IMR-90 (cell line): ENCODE measurements around the gene UBASH3A. TPM values are rescaled to one million over a fixed set of nuclear protein-coding genes. Genes with fewer than 3 reads are reported as not detected.

Experiments
- ATAC-seq: fragments of 200-7000 bp; cut with Tn5 transposase; 2 replicates; pipeline ENCODE4 v1.9.1; 2020; ENCODE audit warnings: low read depth, mild to moderate bottlenecking, moderate library complexity
- BruUV-seq: library from RNA; stranded (reverse); fragments of 400-500 nt; replicated peaks from 2 replicates; lab custom pipeline; 2021; lab: Mats Ljungman, UMichigan
- CTCF ChIA-PET: fragments of 300-600 bp; formaldehyde crosslinking; extraction: SDS; loops from one replicate; lab custom pipeline; 2021; ENCODE audit warnings: antibody characterized with exemption; lab: Yijun Ruan, JAX
- POLR2A ChIA-PET: fragments of 300-600 bp; sonication (Branson Sonifier 250); formaldehyde crosslinking; loops from one replicate; lab custom pipeline; 2022; ENCODE audit warnings: antibody characterized with exemption; ENCODE audit not compliant: unreplicated experiment; lab: Charles Lee
- DNase-seq: peaks from one replicate; pipeline ENCODE4 v3.0.0; 2013
- H2AFZ ChIP-seq: replicated peaks from 2 replicates; pipeline ENCODE3; 2013; ENCODE audit warnings: low read length, mild to moderate bottlenecking; ENCODE audit not compliant: poor library complexity
- H2AK5ac ChIP-seq: 2 replicates; pipeline ENCODE4 v1.6.1; 2013; ENCODE audit warnings: low read depth, low read length, inconsistent platforms
- H2AK9ac ChIP-seq: replicated peaks from 2 replicates; pipeline ENCODE3; 2013; ENCODE audit warnings: mild to moderate bottlenecking, low read depth, low read length, moderate library complexity; ENCODE audit not compliant: poor library complexity
- H2BK120ac ChIP-seq: 2 replicates; pipeline ENCODE4 v1.6.1; 2013; ENCODE audit warnings: low read depth, low read length, inconsistent platforms
- H2BK15ac ChIP-seq: 3 replicates; pipeline ENCODE4 v1.6.1; 2013; ENCODE audit warnings: low read depth, low read length, inconsistent platforms
- H2BK20ac ChIP-seq: 2 replicates; pipeline ENCODE4 v1.6.1; 2013; ENCODE audit warnings: low read depth, mild to moderate bottlenecking, inconsistent platforms, low read length, moderate library complexity
- H2BK5ac ChIP-seq: 2 replicates; pipeline ENCODE4 v1.6.1; 2013; ENCODE audit warnings: mild to moderate bottlenecking, low read depth, low read length, inconsistent platforms; ENCODE audit not compliant: poor library complexity, severe bottlenecking
- H3K14ac ChIP-seq: replicated peaks from 2 replicates; pipeline ENCODE4 v1.6.1; 2013; ENCODE audit warnings: low read depth, low read length, inconsistent platforms
- H3K18ac ChIP-seq: 2 replicates; pipeline ENCODE4 v1.6.1; 2013; ENCODE audit warnings: low read depth, low read length, control low read depth
- H3K23ac ChIP-seq: 2 replicates; pipeline ENCODE4 v1.6.1; 2013; ENCODE audit warnings: low read depth, low read length, inconsistent platforms
- H3K27ac ChIP-seq: 2 replicates; pipeline ENCODE4 v1.5.1; 2013; ENCODE audit warnings: mild to moderate bottlenecking, control low read depth, low read length; ENCODE audit not compliant: insufficient read depth
- H3K27me3 ChIP-seq: 2 replicates; pipeline ENCODE4 v1.6.1; 2013; ENCODE audit warnings: low read length; ENCODE audit not compliant: control insufficient read depth, insufficient read depth
- H3K36me3 ChIP-seq: 2 replicates; pipeline ENCODE4 v1.6.1; 2013; ENCODE audit warnings: low read length, mixed read lengths; ENCODE audit not compliant: control insufficient read depth, insufficient read depth
- H3K4ac ChIP-seq: 2 replicates; pipeline ENCODE4 v1.6.1; 2013; ENCODE audit warnings: low read depth, low read length, inconsistent platforms
- H3K4me1 ChIP-seq: 2 replicates; pipeline ENCODE4 v1.6.1; 2013; ENCODE audit warnings: low read length, mixed read lengths; ENCODE audit not compliant: control insufficient read depth, insufficient read depth
- H3K4me2 ChIP-seq: 2 replicates; pipeline ENCODE4 v1.6.1; 2013; ENCODE audit warnings: low read depth, mild to moderate bottlenecking, control low read depth, low read length, moderate library complexity
- H3K4me3 ChIP-seq: 2 replicates; pipeline ENCODE4 v1.5.1; 2013; ENCODE audit warnings: low read depth, mild to moderate bottlenecking, control low read depth, low read length, moderate library complexity; ENCODE audit not compliant: insufficient read depth
- H3K56ac ChIP-seq: 2 replicates; pipeline ENCODE4 v1.6.1; 2013; ENCODE audit warnings: low read length, inconsistent platforms; ENCODE audit not compliant: insufficient read depth; ENCODE audit errors: extremely low read depth
- H3K79me1 ChIP-seq, 2 experiments: 2 replicates each; pipeline ENCODE4 v1.6.1; 2013; ENCODE audit warnings: low read length in 2 of 2, inconsistent platforms in 1 of 2, low read depth in 1 of 2
- H3K9ac ChIP-seq: 2 replicates; pipeline ENCODE4 v1.6.1; 2013; ENCODE audit warnings: low read depth, low read length, control low read depth
- H3K9me1 ChIP-seq: 2 replicates; pipeline ENCODE4 v1.6.1; 2013; ENCODE audit warnings: low read length, inconsistent platforms; ENCODE audit not compliant: insufficient read depth
- H3K9me3 ChIP-seq: 2 replicates; pipeline ENCODE4 v1.6.1; 2013; ENCODE audit warnings: low read length; ENCODE audit not compliant: control insufficient read depth, insufficient read depth
- H4K20me1 ChIP-seq: 2 replicates; pipeline ENCODE4 v1.6.1; 2013; ENCODE audit warnings: low read length, inconsistent platforms; ENCODE audit not compliant: insufficient read depth
- H4K5ac ChIP-seq: 2 replicates; pipeline ENCODE4 v1.6.1; 2013; ENCODE audit warnings: mild to moderate bottlenecking, low read depth, low read length, control low read depth
- H4K8ac ChIP-seq, 2 experiments: 2 replicates each; pipeline ENCODE4 v1.6.1; 2013; ENCODE audit warnings: low read depth in 2 of 2, low read length in 2 of 2, control low read depth in 1 of 2, inconsistent platforms in 1 of 2
- H4K91ac ChIP-seq: 2 replicates; pipeline ENCODE4 v1.6.1; 2013; ENCODE audit warnings: low read depth, low read length, inconsistent platforms; ENCODE audit not compliant: insufficient read depth
- CEBPB ChIP-seq: IDR thresholded peaks from 2 replicates; pipeline ENCODE4 v1.6.1; 2012; ENCODE audit warnings: low read depth, low read length, improper control_type of control experiment
- MAZ ChIP-seq: IDR thresholded peaks from 2 replicates; pipeline ENCODE4 v1.6.1; 2012; ENCODE audit warnings: low read depth, mild to moderate bottlenecking, low read length, improper control_type of control experiment, moderate library complexity, borderline replicate concordance
- RCOR1 ChIP-seq: IDR thresholded peaks from 2 replicates; pipeline ENCODE4 v1.6.1; 2012; ENCODE audit warnings: mild to moderate bottlenecking, low read length, improper control_type of control experiment; ENCODE audit not compliant: insufficient replicate concordance
- RFX5 ChIP-seq: IDR thresholded peaks from 2 replicates; pipeline ENCODE4 v1.8.0; 2012; ENCODE audit warnings: low read depth, mild to moderate bottlenecking, low read length, moderate library complexity
- WGBS, 2 experiments: methylation state at CpG; one replicate each; pipeline versions ENCODE4 v1.1.5 to v1.1.7; 2013; ENCODE audit warnings: missing lambda C conversion rate in 2 of 2; ENCODE audit not compliant: insufficient read length in 1 of 2; ENCODE audit errors: extremely low coverage in 2 of 2; 5-methylcytosine and 5-hydroxymethylcytosine counted together
- dilution Hi-C: fragments of 300-500 bp; cut with HindIII; formaldehyde crosslinking; loops from one replicate; pipeline ENCODE4 v1.14.3; 2018; ENCODE audit warnings: low sequenced_read_pairs; ENCODE audit not compliant: unreplicated experiment
- in situ Hi-C: fragments of 300-500 bp; cut with MboI; formaldehyde crosslinking; loops from 3 replicates; pipeline ENCODE4 v1.14.3; 2019; ENCODE audit warnings: low sequenced_read_pairs, inconsistent platforms, mixed read lengths
- intact Hi-C: fragments of 100-400 bp; cut with micrococcal nuclease; formaldehyde crosslinking; loops from 2 replicates; pipeline ENCODE4 v1.10.0; 2022
- polyA plus RNA-seq, 3 experiments: library from polyadenylated mRNA; depleted of rRNA; stranded (reverse); fragments of >200 nt; gene quantifications; 2 replicates each; pipeline ENCODE4 v1.2.3, GENCODE V29; 2012; ENCODE audit warnings: low replicate concordance in 1 of 3
- total RNA-seq: library from RNA; depleted of rRNA; stranded (reverse); fragments of >200 nt; gene quantifications from 2 replicates; pipeline ENCODE4 v1.2.3, GENCODE V29; 2012
- TF ChIP-seq, protein P1 (sequence below): conservative IDR thresholded peaks from 2 replicates; pipeline ENCODE4 v1.5.1; 2012; ENCODE audit warnings: mild to moderate bottlenecking, low read depth, low read length, improper control_type of control experiment
- TF ChIP-seq, protein P2 (sequence below): fragments of 150-350 bp; IDR thresholded peaks from 2 replicates; pipeline ENCODE4 v1.6.1; 2017; ENCODE audit warnings: mild to moderate bottlenecking, antibody characterized with exemption, low read length, low read depth

Gene UBASH3A
- total and polyA plus RNA-seq, 2 of the 4 experiments (the other 2 are of a cell fraction), result not detected

DNA sequence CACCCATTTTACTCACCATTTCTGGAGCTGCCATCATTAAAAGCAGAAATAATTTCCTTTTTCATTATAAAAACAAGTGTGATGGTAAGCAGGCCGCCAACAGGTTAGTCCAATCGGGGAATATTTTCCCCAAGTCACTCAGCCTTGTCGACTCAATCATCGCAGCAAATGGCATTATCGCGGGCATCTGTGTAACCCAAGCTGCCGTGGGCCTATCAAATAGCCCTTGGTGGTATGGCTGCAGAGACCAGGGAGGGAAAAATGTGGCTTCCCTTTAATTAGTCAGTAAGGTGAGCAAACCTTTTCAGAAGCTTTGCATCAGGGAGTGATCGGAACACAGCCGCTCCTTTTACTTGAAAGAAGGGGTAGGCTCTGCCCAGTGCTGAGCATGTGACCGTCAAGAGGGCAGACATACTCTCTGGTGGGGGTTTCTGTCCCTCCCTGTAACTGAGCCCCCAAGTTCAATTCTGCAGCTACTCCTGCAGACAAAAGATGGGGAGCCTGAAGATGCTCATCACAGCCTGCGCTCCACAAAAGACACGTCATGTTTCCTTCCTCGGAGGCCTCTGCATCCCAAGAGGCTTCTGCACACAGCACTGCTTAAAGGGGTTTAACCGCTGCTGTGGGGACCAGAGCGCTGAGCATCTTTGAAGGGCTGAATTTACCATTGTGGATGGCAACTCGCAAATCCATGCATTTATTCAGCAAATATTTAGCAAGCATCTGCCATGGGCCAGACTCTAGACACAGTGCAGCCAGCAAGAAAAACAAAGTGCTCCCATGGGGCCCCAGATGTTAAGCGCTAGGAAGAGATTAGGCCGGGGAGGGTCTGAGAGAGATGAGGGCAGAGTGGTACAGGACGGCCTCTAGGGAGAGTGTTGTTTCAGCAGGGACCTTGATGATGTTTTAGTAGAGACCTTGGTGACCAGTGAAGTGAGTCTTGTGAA is 6.6 kb upstream of the UBASH3A start:
- CTCF ChIA-PET, result no interaction called here
- intact Hi-C loops, result no loop called here

More for the DNA sequence above, 6.6 kb upstream of the UBASH3A start:
- no peaks in the 10 kb centered on the region for H3K9me3 ChIP-seq
- H2BK5ac ChIP-seq, result no peak overlapping the region
- no peak overlapping the region for H2BK120ac ChIP-seq
- in situ Hi-C loops, result no loop called here
- no peak overlapping the region for H3K56ac ChIP-seq
- BruUV-seq, result no TSS peak
- TF ChIP-seq, protein P1, sequence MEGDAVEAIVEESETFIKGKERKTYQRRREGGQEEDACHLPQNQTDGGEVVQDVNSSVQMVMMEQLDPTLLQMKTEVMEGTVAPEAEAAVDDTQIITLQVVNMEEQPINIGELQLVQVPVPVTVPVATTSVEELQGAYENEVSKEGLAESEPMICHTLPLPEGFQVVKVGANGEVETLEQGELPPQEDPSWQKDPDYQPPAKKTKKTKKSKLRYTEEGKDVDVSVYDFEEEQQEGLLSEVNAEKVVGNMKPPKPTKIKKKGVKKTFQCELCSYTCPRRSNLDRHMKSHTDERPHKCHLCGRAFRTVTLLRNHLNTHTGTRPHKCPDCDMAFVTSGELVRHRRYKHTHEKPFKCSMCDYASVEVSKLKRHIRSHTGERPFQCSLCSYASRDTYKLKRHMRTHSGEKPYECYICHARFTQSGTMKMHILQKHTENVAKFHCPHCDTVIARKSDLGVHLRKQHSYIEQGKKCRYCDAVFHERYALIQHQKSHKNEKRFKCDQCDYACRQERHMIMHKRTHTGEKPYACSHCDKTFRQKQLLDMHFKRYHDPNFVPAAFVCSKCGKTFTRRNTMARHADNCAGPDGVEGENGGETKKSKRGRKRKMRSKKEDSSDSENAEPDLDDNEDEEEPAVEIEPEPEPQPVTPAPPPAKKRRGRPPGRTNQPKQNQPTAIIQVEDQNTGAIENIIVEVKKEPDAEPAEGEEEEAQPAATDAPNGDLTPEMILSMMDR, result no peak
- no peak for TF ChIP-seq MAZ
- no peak for TF ChIP-seq RFX5
- TF ChIP-seq CEBPB, result no peak
- TF ChIP-seq, protein P2, sequence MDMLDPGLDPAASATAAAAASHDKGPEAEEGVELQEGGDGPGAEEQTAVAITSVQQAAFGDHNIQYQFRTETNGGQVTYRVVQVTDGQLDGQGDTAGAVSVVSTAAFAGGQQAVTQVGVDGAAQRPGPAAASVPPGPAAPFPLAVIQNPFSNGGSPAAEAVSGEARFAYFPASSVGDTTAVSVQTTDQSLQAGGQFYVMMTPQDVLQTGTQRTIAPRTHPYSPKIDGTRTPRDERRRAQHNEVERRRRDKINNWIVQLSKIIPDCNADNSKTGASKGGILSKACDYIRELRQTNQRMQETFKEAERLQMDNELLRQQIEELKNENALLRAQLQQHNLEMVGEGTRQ, result no peak
- TF ChIP-seq RCOR1, result no peak
- no peak overlapping the region for H3K4ac ChIP-seq
- no peaks in the 10 kb centered on the region for H3K9me1 ChIP-seq
- H3K4me3 ChIP-seq, result no peak overlapping the region
- no peaks in the 10 kb centered on the region for H3K4me1 ChIP-seq
- H2AK5ac ChIP-seq, result no peak overlapping the region
- H2AK9ac ChIP-seq, result no peak overlapping the region
- H3K14ac ChIP-seq, result no peak overlapping the region
- H3K18ac ChIP-seq, result no peak overlapping the region
- H3K36me3 ChIP-seq, result no peaks in the 10 kb centered on the region
- no peak overlapping the region for H3K23ac ChIP-seq
- no peak overlapping the region for H3K27ac ChIP-seq
- no peak overlapping the region for H4K5ac ChIP-seq
- H3K9ac ChIP-seq, result no peak overlapping the region
- H4K20me1 ChIP-seq, result no peaks in the 10 kb centered on the region
- H3K27me3 ChIP-seq, result peaks cover 16% of the 10 kb centered on the region
- no peak overlapping the region for H2AFZ ChIP-seq
- H2BK15ac ChIP-seq, result no peak overlapping the region
- no peak overlapping the region for H3K4me2 ChIP-seq
- H4K91ac ChIP-seq, result no peak overlapping the region
- dilution Hi-C loops, result no loop called here
- 74% methylated on average over 12 of the region's 19 CpGs; no CpG with 5 or more reads in 1 of the 2 experiments for WGBS, 2 experiments
- no peak for DNase-seq
- H4K8ac ChIP-seq, result no peak overlapping the region
- POLR2A ChIA-PET, result no interaction called here
- no peaks in the 10 kb centered on the region for H3K79me1 ChIP-seq
- H2BK20ac ChIP-seq, result no peak overlapping the region
- ATAC-seq, result no peak
